Heart left ventricle (tissue), 13 donors: ENCODE data around the gene SPACA1.

Source experiments
- CTCF ChIP-seq, 12 donors: fragments of 200-600 bp; sonication (generic) in 4 of 12; IDR thresholded peaks; one replicate each; pipeline versions ENCODE4 v1.5.0 to v1.8.0; 2018 to 2022; ENCODE audit warnings: antibody characterized with exemption in 12 of 12, mild to moderate bottlenecking in 5 of 12
- POLR2A ChIP-seq, 2 donors: fragments of 450-650 bp; IDR thresholded peaks; one replicate each; pipeline ENCODE4 v1.6.1; 2017; ENCODE audit warnings: antibody characterized with exemption in 2 of 2, mild to moderate bottlenecking in 2 of 2, moderate library complexity in 2 of 2
- donor health status: ischemic (EF 13 %, LVEDD 7.1; RV severe dilation, severe dysfunction).
- donor health status: DM: no; HTN: yes; CAD: no.
- donor health status: DM: no; HTN: no; CAD: no.
- donor health status: ischemic (EF 25% LVEDD 6.9; RV normal size, moderate dysfunction).
- donor health status: ischemic (EF 25% LVEDD 5.7; RV mildly dilated, moderate dysfunction).
- donor health status: ischemic (EF 35%, LVEDD 5.7; RV mildly dilated, moderate dysfunction).
- donor health status: nonischemic (EF 11% LVEDD 7.7; RV severe dilation, severe dysfunction).
- donor health status: DM: yes; HTN: yes; CAD: no.
- donor health status: PGD.
- donor health status: ischemic (EF 29% LVEDD 5.4; RV normal size, mild dysfunction).
- donor health status: nonischemic (EF 23%, LVEDD 6.1; RV moderate dilation, normal function).

GRCh38 chr6:88077305-88077704 lies 29.7 kb downstream of the SPACA1 start:
- TF ChIP-seq CTCF (IDR thresholded peaks at IDR 0.05) (no peak), POLR2A (IDR thresholded peaks at IDR 0.05) (no peak)
